Stimulated activated CD4-positive, alpha-beta T cell treated with anti-CD3 and anti-CD28 coated beads, Interleukin-12 subunit alpha, Interleukin-12 subunit beta, amount 100 ng/mL, for 24 hours (primary cell): Measurements from ENCODE around the gene C1orf53.

Experiments used
- DNase-seq, 2 experiments: peaks; one replicate each; pipeline ENCODE4 v3.0.0-alpha.2; 2020; ENCODE audit warnings: low read depth in 2 of 2

Gene C1orf53

DNA sequence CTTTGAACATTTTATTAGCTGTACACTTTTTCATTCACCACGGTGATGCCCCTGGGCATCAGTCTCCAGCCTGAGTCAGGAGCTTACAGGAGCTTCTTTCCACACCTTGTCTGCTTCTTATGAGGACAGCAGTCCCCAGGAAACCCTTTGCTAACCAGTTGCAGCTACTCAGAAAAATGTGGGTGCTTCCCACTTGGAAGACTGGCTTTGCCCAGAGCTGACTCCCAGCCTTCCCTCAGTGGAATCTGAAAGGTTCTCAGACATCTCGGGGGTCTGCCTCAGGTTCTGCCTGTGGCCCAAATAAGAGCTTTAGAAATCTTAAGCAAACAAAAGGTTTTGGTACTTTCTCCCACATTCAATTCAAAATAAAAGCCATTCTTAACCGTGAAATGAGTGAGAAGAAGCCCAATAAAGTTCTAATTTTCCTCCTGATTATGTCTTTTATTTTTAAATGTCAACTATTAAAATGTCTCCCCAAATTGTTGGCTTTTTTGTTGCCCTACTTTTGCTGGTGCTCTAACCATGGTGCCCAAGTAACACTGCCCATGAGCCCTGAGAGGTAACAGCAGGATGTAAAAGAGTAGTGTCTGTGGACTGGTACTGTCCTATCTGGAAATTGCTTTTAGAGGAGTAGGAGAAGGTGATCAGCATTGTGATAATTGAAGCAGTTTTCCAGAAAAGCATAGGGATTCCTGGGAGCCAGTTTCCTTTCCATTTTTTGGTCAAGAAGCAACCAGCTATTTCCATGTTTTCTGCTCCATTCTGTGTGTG is 5.6 kb downstream of the C1orf53 start:
- DNase-seq: no peak

DNA sequence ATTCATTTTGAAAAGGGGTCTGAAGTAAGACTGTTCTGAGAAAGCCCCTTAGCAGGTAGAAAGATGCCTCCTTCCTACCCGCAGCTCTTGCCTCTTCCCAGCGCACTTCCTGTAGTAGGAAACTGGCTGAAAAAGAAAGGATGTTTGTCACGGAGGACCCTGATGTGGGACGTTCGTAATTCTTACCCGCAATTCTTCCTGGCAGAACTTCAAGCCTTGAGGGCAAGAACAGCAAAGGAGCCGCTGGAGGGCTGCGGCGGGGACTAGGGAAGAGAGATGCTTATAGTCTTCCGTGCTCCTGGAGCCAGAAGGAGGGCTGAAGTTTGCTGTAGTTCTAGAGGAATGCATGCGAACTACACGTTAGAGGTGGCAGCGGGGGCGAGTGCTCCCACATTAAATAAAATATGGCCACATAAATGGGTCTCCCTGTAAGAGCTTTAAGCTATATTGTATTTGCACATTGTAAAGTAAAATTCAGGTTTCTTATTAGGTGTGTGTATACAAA is 6.3 kb downstream of the C1orf53 start:
- no peak for DNase-seq

- DNase-seq: no peak
Measured at GRCh38 chr1:197909384-197909783, 7.0 kb downstream of the C1orf53 start.

GRCh38 chr1:197910120-197910991 is 7.9 kb downstream of the C1orf53 start:
- no peak for DNase-seq

- DNase-seq: no peak
Measured at GRCh38 chr1:197911111-197911856, 8.9 kb downstream of the C1orf53 start.

GRCh38 chr1:197911857-197912696 is 9.6 kb downstream of the C1orf53 start:
- no peak for DNase-seq

- no peak for DNase-seq
Measured at GRCh38 chr1:197912739-197913494, 10.5 kb downstream of the C1orf53 start.

GRCh38 chr1:197913495-197914276 is 11.3 kb downstream of the C1orf53 start:
- DNase-seq: no peak

- no peak for DNase-seq
Measured at GRCh38 chr1:197914510-197914909, 12.1 kb downstream of the C1orf53 start.

DNA sequence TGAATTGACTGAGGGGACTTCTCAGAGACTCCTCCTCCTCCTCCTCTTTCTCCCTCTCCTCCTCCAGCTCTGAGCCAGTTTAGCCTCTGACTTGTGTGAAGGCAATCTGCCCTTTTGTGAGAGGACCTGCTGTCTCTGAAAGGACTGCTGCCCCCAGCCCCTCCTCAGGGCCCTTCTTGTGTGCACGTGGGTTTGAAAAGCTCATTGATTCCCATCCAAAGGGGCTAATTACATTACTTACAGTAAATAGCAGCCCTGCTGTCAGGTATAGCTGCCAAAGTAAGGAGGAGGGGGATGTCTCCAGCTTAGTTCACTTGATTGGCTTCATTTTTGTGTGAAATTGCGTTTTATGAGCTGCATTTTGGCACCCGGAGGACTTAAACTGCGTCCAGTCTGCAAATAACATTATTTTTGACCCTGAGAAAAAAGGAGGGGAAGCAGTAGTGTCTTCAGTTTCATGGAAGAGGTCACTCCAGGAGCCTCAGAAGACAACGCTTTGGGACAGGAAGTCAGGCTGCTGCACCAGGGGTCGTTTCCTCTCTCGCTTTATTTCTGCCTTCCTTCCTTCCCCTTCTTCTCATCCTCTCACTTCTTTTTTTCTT is 12.9 kb downstream of the C1orf53 start:
- DNase-seq: no peak

GRCh38 chr1:197915862-197916499 is 13.6 kb downstream of the C1orf53 start:
- DNase-seq: no peak

GRCh38 chr1:197916500-197916983 is 14.1 kb downstream of the C1orf53 start:
- no peak for DNase-seq

- DNase-seq: no peak
Measured at GRCh38 chr1:197917805-197918651, 15.6 kb downstream of the C1orf53 start.

DNA sequence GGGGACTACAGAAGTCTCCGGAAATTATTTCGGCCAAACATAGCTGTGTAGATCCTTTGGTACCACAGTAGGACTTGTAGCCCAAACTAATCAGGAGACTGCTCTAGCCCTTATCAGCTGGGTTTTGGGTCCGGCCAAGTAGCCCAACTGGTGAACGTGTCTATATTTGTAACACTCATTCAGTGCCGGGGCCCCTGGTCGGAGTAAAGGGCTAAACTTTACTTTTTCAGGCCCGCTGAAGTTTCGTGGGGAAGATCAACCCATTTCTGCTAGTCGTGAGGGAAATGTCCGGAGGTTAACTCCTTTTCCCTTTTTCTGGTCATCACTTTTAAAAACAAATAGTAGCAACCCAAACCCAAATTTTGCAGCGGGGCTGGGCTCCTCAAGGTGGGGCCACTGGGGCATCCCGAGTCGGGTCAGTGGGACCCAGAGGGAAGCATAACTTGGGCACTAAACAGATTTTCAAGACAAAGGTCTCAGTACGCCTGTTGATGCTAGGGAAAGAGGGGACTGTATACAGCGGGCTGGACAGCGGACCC is 16.4 kb downstream of the C1orf53 start:
- no peak for DNase-seq

DNA sequence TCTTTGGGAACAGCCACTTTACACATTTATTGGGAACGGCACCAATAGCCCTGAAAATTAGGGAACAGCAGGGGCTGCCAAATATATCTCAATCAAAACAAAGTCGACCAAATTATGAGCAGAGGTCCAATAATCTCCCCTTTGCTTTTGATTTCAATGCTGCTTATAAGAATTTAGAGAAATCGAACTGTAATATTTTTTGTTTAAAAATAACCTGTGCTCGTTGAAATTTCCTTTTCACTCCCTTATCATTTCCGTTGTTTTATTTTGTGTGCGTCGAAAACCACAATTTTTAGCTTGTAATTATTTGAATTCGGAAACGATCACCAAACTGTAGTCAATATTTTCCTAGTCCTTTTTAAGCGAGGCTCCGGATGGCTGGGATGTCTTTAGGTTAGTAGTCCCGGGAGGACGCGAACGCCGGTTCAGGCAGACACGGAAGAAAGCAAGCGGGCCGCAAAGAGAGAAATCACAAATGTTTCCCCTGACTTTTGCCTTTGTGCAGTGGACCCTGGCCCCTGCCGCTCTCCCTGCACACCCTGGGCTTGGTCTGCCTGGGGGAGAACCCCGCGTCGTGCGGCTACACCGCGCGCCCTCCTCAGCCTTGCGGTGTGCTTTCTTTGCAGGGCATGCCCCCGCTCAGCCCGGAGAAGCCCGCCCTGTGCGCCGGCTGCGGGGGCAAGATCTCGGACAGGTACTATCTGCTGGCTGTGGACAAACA is 17.1 kb downstream of the C1orf53 start:
- no peak for DNase-seq

DNA sequence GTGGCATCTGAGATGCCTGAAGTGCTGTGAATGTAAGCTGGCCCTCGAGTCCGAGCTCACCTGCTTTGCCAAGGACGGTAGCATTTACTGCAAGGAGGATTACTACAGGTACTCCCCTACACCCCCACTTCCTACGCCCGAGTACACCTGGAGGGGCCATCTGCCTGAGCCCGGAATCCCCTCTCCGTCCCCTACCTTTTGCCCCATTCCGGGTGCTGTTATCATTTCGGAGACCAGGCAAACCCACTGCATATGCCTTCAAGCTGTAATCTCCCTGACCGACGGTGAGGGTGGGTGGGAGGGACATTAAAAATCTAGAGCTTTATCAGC is 17.6 kb downstream of the C1orf53 start:
- no peak for DNase-seq
